HG03045 (cell line): ENCODE data around the gene ETV3.
"Not testable (repeated sequence)": the region's sequence is repeated elsewhere in the genome, so short reads cannot be mapped to it uniquely, and the experiment has no call there.

Experiments
- ATAC-seq: cut with Tn5 transposase; IDR thresholded peaks from one replicate; pipeline ENCODE4 v1.9.1; 2021; ENCODE audit warnings: mild to moderate bottlenecking, moderate library complexity; ENCODE audit not compliant: unreplicated experiment

ETV3 gene

GRCh38 chr1:157113631-157114030, 24.6 kb downstream of the ETV3 start:
- ATAC-seq: no peak

- no peak for ATAC-seq
These were observed 25.1 kb downstream of the ETV3 start for GRCh38 chr1:157113106-157113505.

- no peak for ATAC-seq
These were observed 25.9 kb downstream of the ETV3 start for GRCh38 chr1:157112186-157112867.

- no peak for ATAC-seq
These were observed 26.6 kb downstream of the ETV3 start for GRCh38 chr1:157111396-157112165.

- no peak for ATAC-seq
These were observed 27.5 kb downstream of the ETV3 start for GRCh38 chr1:157110686-157111085.

GRCh38 chr1:157110003-157110402, 28.2 kb downstream of the ETV3 start:
- ATAC-seq: no peak

GRCh38 chr1:157108448-157108847, 29.7 kb downstream of the ETV3 start:
- ATAC-seq: no peak

- ATAC-seq: no peak
These were observed 30.5 kb downstream of the ETV3 start for GRCh38 chr1:157107702-157108101.

- no peak for ATAC-seq
These were observed 31.4 kb downstream of the ETV3 start for GRCh38 chr1:157106813-157107189.

GRCh38 chr1:157105988-157106812, 32.0 kb downstream of the ETV3 start:
- ATAC-seq: peak; percentile 85

GRCh38 chr1:157105298-157105987, 32.8 kb downstream of the ETV3 start:
- no peak for ATAC-seq

- ATAC-seq: no peak
These were observed 33.4 kb downstream of the ETV3 start for GRCh38 chr1:157104598-157105293.

- no peak for ATAC-seq
These were observed 34.9 kb downstream of the ETV3 start for GRCh38 chr1:157103268-157103667.

GRCh38 chr1:157101149-157101548, 37.0 kb downstream of the ETV3 start:
- ATAC-seq: no peak

- ATAC-seq: no peak
These were observed 38.6 kb downstream of the ETV3 start, which contains the start of gene ETV3L for GRCh38 chr1:157099633-157100009. ETV3L (minus strand) TSS chr1:157099808; CDS start chr1:157099523, 285 bp downstream.

- not testable (repeated sequence) for ATAC-seq
These were observed 39.1 kb downstream of the ETV3 start for GRCh38 chr1:157098987-157099632.

- no peak for ATAC-seq
These were observed 39.7 kb downstream of the ETV3 start for GRCh38 chr1:157098519-157098918.

GRCh38 chr1:157097692-157098091, 40.5 kb downstream of the ETV3 start:
- no peak for ATAC-seq

GRCh38 chr1:157096881-157097280, 41.3 kb downstream of the ETV3 start:
- no peak for ATAC-seq

GRCh38 chr1:157095551-157095950, 42.6 kb downstream of the ETV3 start:
- no peak for ATAC-seq
